ENCODE measurements around the gene VWA3B. TPM values are rescaled to one million over a fixed set of nuclear protein-coding genes. Genes with fewer than 3 reads are reported as not detected.

The VWA3B gene
- total RNA-seq, 1 donor = not detected

DNA sequence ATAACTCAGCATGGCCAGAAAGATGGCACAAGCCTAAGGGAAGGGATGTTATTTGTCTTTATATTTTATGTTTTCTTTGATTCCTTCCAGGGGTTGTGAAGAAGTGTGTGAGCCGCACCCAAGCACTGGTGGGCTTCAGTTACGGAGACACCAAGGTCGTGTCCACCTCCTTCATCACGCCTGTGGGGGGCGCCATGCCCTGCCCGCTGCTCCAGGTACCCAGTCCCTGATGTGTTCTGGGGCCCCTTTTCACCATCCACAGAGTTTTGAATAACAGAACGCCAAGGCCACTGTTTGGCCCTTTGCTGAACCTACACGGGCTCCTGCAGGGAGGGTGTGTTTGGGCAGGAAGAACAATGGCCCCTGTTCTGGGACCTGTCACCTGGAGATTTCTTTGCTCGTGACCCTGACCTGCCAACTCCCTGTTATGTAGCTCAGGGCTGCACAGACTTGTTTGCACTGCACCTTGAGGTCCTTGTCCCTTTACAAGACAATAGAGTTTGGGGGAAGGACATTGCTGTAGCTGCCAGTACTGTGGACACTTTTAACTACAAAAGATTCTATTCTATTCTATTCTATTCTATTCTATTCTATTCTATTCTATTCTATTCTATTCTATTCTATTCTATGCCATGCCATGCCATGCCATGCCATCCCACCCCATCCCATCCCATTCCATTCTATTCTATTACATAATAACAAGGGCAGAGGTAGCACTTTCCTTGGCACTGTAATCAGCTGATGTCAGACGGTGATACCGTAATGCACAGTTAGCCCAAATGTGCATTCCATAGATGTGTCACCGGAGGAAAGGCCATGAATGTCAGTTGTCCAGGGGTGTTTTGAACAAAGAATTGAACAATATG lies 211.1 kb downstream of the VWA3B start:
- DNase-seq (ENCODE audit: insufficient read length, low spot score, missing footprints) = no peak
- no peaks in the 10 kb centered on the region for H3K79me2 ChIP-seq (ENCODE audit: insufficient read depth, low read length)
- H4K20me1 ChIP-seq (ENCODE audit: insufficient read depth, low read length) = no peaks in the 10 kb centered on the region
- H3K27me3 ChIP-seq (ENCODE audit: insufficient read depth, low read length) = peaks cover 10% of the 10 kb centered on the region
- no peaks in the 10 kb centered on the region for H3K36me3 ChIP-seq (ENCODE audit: insufficient read depth, low read length)
- no peaks in the 10 kb centered on the region for H3K4me1 ChIP-seq (ENCODE audit: insufficient read depth, low read length)
- H3K27ac ChIP-seq (ENCODE audit: low read depth, low read length) = no peak overlapping the region
- H3K4me3 ChIP-seq (ENCODE audit: insufficient read depth, low read length) = no peak overlapping the region
- no peaks in the 10 kb centered on the region for H3K9me3 ChIP-seq (ENCODE audit: low read depth, low read length)
- no peak overlapping the region for H3K4me2 ChIP-seq (ENCODE audit: insufficient read depth, low read length)
- TF ChIP-seq, protein P1, sequence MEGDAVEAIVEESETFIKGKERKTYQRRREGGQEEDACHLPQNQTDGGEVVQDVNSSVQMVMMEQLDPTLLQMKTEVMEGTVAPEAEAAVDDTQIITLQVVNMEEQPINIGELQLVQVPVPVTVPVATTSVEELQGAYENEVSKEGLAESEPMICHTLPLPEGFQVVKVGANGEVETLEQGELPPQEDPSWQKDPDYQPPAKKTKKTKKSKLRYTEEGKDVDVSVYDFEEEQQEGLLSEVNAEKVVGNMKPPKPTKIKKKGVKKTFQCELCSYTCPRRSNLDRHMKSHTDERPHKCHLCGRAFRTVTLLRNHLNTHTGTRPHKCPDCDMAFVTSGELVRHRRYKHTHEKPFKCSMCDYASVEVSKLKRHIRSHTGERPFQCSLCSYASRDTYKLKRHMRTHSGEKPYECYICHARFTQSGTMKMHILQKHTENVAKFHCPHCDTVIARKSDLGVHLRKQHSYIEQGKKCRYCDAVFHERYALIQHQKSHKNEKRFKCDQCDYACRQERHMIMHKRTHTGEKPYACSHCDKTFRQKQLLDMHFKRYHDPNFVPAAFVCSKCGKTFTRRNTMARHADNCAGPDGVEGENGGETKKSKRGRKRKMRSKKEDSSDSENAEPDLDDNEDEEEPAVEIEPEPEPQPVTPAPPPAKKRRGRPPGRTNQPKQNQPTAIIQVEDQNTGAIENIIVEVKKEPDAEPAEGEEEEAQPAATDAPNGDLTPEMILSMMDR (IDR thresholded peaks at IDR 0.05; ENCODE audit: extremely low read depth, low read depth, low read length) = no peak
- no peak overlapping the region for H2AFZ ChIP-seq (ENCODE audit: low read length)

DNA sequence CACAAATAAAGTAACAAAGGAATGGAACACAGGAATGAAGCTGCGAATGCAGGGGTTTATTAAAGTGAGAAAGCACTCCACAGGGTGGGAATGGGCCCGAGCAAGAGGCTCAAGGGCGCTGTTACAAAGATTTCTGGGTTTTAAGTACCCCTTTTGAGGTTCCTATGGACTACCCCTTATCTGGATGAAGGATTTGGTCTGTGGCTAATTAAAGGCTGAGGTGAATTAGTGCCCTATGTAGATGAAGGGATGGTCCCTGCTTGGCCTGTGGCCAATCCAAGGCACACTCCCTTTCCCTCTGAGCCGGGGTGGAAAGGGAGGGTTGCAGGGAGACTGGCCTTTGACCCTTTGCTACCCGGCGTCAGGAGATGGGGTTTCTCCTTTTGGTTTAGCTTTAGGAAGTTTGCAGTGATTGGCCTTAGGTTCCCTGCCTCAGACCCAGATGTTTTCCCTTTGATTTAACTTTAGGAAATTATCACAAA lies 211.8 kb downstream of the VWA3B start:
- H3K9me3 ChIP-seq (ENCODE audit: low read depth, low read length) = no peaks in the 10 kb centered on the region
- TF ChIP-seq, protein P1 (IDR thresholded peaks at IDR 0.05; ENCODE audit: extremely low read depth, low read depth, low read length) = no peak
- no peak overlapping the region for H2AFZ ChIP-seq (ENCODE audit: low read length)
- H3K36me3 ChIP-seq (ENCODE audit: insufficient read depth, low read length) = no peaks in the 10 kb centered on the region
- peak; percentile 37 for DNase-seq (ENCODE audit: insufficient read length, low spot score, missing footprints)
- H4K20me1 ChIP-seq (ENCODE audit: insufficient read depth, low read length) = no peaks in the 10 kb centered on the region
- H3K4me3 ChIP-seq (ENCODE audit: insufficient read depth, low read length) = no peak overlapping the region
- H3K27me3 ChIP-seq (ENCODE audit: insufficient read depth, low read length) = peaks cover 10% of the 10 kb centered on the region
- H3K27ac ChIP-seq (ENCODE audit: low read depth, low read length) = no peak overlapping the region
- H3K79me2 ChIP-seq (ENCODE audit: insufficient read depth, low read length) = no peaks in the 10 kb centered on the region
- H3K4me2 ChIP-seq (ENCODE audit: insufficient read depth, low read length) = no peak overlapping the region
- H3K4me1 ChIP-seq (ENCODE audit: insufficient read depth, low read length) = no peaks in the 10 kb centered on the region

DNA sequence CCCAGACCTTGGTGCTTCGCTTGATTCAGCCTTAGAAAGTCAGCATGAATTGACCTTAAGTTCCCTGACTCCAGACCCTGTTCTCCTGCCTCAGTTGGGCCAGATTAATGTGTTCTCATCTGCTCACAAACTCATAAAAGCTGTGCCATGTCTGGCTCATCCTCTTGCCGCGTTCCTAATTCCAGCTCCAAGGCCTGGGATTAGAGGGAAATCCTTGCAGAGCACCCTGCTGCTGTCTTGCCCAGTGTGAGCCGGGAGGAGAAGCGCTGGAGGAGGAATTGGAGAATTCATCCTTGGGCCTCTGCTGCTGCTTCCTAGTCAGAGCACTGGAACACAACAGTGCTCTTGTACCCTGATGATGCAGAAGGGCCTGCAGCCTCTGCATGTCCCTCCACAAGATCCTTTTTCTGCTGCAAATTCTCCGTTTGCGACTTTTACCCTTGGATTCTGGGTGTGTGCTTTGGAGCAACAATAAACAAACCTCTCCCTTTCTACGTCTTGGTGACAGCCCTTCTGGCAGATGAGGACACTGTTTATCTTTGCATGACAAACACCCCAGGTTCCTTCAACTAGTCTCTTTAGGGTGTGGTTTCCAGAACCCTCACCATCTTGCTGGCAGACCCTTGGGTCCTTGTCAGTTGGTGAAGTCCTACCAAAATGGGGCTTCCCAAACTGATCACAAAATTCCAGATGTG lies 212.4 kb downstream of the VWA3B start:
- no peak overlapping the region for H3K4me3 ChIP-seq (ENCODE audit: insufficient read depth, low read length)
- no peak overlapping the region for H3K4me2 ChIP-seq (ENCODE audit: insufficient read depth, low read length)
- no peaks in the 10 kb centered on the region for H3K36me3 ChIP-seq (ENCODE audit: insufficient read depth, low read length)
- H2AFZ ChIP-seq (ENCODE audit: low read length) = no peak overlapping the region
- H3K79me2 ChIP-seq (ENCODE audit: insufficient read depth, low read length) = no peaks in the 10 kb centered on the region
- no peaks in the 10 kb centered on the region for H3K4me1 ChIP-seq (ENCODE audit: insufficient read depth, low read length)
- H3K9me3 ChIP-seq (ENCODE audit: low read depth, low read length) = no peaks in the 10 kb centered on the region
- H4K20me1 ChIP-seq (ENCODE audit: insufficient read depth, low read length) = no peaks in the 10 kb centered on the region
- peaks cover 10% of the 10 kb centered on the region for H3K27me3 ChIP-seq (ENCODE audit: insufficient read depth, low read length)
- TF ChIP-seq, protein P1 (IDR thresholded peaks at IDR 0.05; ENCODE audit: extremely low read depth, low read depth, low read length) = no peak
- peak; percentile 14 for DNase-seq (ENCODE audit: insufficient read length, low spot score, missing footprints)
- H3K27ac ChIP-seq (ENCODE audit: low read depth, low read length) = no peak overlapping the region
